ENCODE results near the gene GPC5.
"Not testable (repeated sequence)": the region's sequence is repeated elsewhere in the genome, so short reads cannot be mapped to it uniquely, and the experiment has no call there.

The GPC5 gene

GRCh38 chr13:92418818-92419412 is 1020.5 kb downstream of the GPC5 start:
- DNase-seq: peak in 1 of 2 experiments; percentile 8

GRCh38 chr13:92429231-92429630 is 1030.8 kb downstream of the GPC5 start:
- no peak for DNase-seq

- no peak for DNase-seq
Observed at GRCh38 chr13:92433386-92433785, 1035.0 kb downstream of the GPC5 start.

- DNase-seq: no peak
Observed at GRCh38 chr13:92433963-92434362, 1035.5 kb downstream of the GPC5 start.

- DNase-seq: no peak
Observed at GRCh38 chr13:92436924-92437323, 1038.5 kb downstream of the GPC5 start.

- DNase-seq: no peak
Observed at GRCh38 chr13:92444244-92444643, 1045.8 kb downstream of the GPC5 start.

GRCh38 chr13:92451060-92451459 is 1052.6 kb downstream of the GPC5 start:
- DNase-seq: no peak

- DNase-seq: no peak
Observed at GRCh38 chr13:92452840-92453239, 1054.4 kb downstream of the GPC5 start.

GRCh38 chr13:92459306-92459705 is 1060.9 kb downstream of the GPC5 start:
- DNase-seq: no peak

GRCh38 chr13:92460479-92460878 is 1062.1 kb downstream of the GPC5 start:
- no peak for DNase-seq

- DNase-seq: no peak
Observed at GRCh38 chr13:92461402-92461801, 1063.0 kb downstream of the GPC5 start.

GRCh38 chr13:92461831-92462230 is 1063.4 kb downstream of the GPC5 start:
- DNase-seq: no peak

GRCh38 chr13:92463134-92463533 is 1064.7 kb downstream of the GPC5 start:
- DNase-seq: peak in 1 of 2 experiments; percentile 21

- DNase-seq: no peak
Observed at GRCh38 chr13:92473765-92474475, 1075.5 kb downstream of the GPC5 start.

GRCh38 chr13:92480387-92480786 is 1082.0 kb downstream of the GPC5 start:
- no peak for DNase-seq

- not testable (repeated sequence) for DNase-seq
Observed at GRCh38 chr13:92482790-92483189, 1084.4 kb downstream of the GPC5 start.

- no peak for DNase-seq
Observed at GRCh38 chr13:92483894-92484293, 1085.5 kb downstream of the GPC5 start.

GRCh38 chr13:92487238-92487637 is 1088.8 kb downstream of the GPC5 start:
- no peak for DNase-seq

GRCh38 chr13:92488249-92488852 is 1089.9 kb downstream of the GPC5 start:
- no peak for DNase-seq

GRCh38 chr13:92491839-92492238 is 1093.4 kb downstream of the GPC5 start:
- DNase-seq: no peak

GRCh38 chr13:92494915-92495314 is 1096.5 kb downstream of the GPC5 start:
- DNase-seq: no peak

GRCh38 chr13:92500192-92500591 is 1101.8 kb downstream of the GPC5 start:
- no peak for DNase-seq

- DNase-seq: no peak
Observed at GRCh38 chr13:92510416-92510815, 1112.0 kb downstream of the GPC5 start.

- DNase-seq: no peak
Observed at GRCh38 chr13:92512852-92513251, 1114.4 kb downstream of the GPC5 start.
